Measurements from ENCODE around the gene MPHOSPH6. TPM values are rescaled to one million over a fixed set of nuclear protein-coding genes. Genes with fewer than 3 reads are reported as not detected.
A peak's percentile ranks its signal among the peaks of the same experiment; 100 is the strongest.

Gene MPHOSPH6
- total and polyA plus RNA-seq, 2 of the 8 experiments (the other 6 are each of a cell fraction or from before 2014, with no cell fraction given), result 19.7 to 32.9 TPM

DNA sequence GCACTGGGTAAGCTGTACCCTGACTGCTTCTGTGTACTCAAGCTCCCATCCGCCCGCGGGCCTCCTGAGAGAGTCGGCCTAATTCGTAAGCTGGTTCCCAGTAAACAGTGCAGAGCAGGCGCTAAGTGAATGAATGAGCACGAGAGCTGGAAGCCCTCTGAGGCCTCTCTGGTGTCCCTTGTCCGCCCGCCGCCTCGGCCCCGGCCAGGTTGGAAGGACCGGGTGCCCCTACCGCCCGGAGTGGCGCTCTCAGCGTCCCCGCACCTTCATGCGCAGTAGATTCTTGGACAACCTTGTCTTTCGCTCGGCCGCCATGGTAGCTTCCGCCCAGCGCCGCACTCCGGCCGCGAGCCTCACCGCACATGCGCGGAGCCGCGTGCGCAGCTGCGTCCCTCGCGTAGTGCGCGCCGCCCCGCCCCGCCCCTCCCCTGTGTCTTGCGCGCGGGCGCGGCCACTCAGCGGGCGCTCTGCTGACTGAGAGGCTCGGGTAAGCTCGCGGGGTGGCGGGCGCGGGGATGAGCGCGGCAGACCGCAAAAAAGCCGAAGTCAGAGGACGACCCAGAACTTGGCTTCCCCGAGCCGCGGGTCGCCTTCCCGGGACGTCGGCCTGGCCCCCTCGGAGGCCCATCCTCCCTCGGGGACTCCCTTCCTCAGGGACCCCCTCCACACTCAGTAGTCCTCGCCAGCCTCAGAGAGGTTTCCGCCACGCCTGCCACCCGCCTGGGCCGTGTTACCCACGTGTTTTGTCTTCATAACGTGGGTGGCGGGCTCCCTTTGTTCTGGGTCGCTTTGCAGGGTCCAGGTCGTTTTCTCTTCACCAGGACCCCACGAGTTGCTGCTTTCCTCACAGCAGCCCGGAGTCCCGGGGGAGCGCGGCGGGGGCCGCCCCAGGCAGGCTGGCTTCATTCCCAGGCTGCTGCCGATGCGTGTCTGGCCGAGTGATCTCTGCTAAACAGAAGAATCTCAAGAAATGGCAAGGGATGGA, at the start of gene MPHOSPH6 (continued):
- TF ChIP-seq, protein P1, sequence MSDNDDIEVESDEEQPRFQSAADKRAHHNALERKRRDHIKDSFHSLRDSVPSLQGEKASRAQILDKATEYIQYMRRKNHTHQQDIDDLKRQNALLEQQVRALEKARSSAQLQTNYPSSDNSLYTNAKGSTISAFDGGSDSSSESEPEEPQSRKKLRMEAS (IDR thresholded peaks at IDR 0.05), result peak; percentile 89
- TF ChIP-seq SIRT6 (IDR thresholded peaks at IDR 0.05; ENCODE audit: low read length) (no peak), FOSL1 (IDR thresholded peaks at IDR 0.05; ENCODE audit: insufficient read depth, low read depth, low read length) (peak; percentile 29; the same call in 1 of the 2 replicates), TAF7 (optimal IDR thresholded peaks at IDR 0.05; ENCODE audit: borderline replicate concordance, low read depth, low read length) (peak; percentile 29), CHD2 (IDR thresholded peaks at IDR 0.05; ENCODE audit: low read length) (no peak), EP300 (IDR thresholded peaks at IDR 0.05; ENCODE audit: borderline replicate concordance in 1 of 2, low read depth in 2 of 2, low read length in 2 of 2) (no peak), KDM1A (IDR thresholded peaks at IDR 0.05; ENCODE audit: borderline replicate concordance, low read length) (no peak), CBX8 (IDR thresholded peaks at IDR 0.05; ENCODE audit: borderline replicate concordance, low read depth, low read length) (no peak), EZH2 (IDR thresholded peaks at IDR 0.05; ENCODE audit: low read depth, low read length, severe bottlenecking) (no peak), CHD1 (IDR thresholded peaks at IDR 0.05; ENCODE audit: low read depth, low read length) (no peak), ZNF274 (IDR thresholded peaks at IDR 0.05; ENCODE audit: borderline replicate concordance, extremely low read depth, low read length) (no peak), POLR2AphosphoS5 (IDR thresholded peaks at IDR 0.05; ENCODE audit: low read depth, low read length) (peak; percentile 84), JUN (IDR thresholded peaks at IDR 0.05; ENCODE audit: low read depth, low read length) (no peak), KDM5A (IDR thresholded peaks at IDR 0.05; ENCODE audit: low read length) (no peak), RNF2 (IDR thresholded peaks at IDR 0.05; ENCODE audit: borderline replicate concordance, low read depth, low read length, missing control alignments, poor library complexity, severe bottlenecking) (peak; percentile 62), SIX5 (IDR thresholded peaks at IDR 0.05; ENCODE audit: low read depth, low read length) (no peak)
- TF ChIP-seq, protein P2, sequence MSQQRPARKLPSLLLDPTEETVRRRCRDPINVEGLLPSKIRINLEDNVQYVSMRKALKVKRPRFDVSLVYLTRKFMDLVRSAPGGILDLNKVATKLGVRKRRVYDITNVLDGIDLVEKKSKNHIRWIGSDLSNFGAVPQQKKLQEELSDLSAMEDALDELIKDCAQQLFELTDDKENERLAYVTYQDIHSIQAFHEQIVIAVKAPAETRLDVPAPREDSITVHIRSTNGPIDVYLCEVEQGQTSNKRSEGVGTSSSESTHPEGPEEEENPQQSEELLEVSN (IDR thresholded peaks at IDR 0.05), result peak; percentile 96
- TF ChIP-seq, protein P3, sequence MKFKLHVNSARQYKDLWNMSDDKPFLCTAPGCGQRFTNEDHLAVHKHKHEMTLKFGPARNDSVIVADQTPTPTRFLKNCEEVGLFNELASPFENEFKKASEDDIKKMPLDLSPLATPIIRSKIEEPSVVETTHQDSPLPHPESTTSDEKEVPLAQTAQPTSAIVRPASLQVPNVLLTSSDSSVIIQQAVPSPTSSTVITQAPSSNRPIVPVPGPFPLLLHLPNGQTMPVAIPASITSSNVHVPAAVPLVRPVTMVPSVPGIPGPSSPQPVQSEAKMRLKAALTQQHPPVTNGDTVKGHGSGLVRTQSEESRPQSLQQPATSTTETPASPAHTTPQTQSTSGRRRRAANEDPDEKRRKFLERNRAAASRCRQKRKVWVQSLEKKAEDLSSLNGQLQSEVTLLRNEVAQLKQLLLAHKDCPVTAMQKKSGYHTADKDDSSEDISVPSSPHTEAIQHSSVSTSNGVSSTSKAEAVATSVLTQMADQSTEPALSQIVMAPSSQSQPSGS (IDR thresholded peaks at IDR 0.05; ENCODE audit: low read length), result no peak
- TF ChIP-seq, protein P4, sequence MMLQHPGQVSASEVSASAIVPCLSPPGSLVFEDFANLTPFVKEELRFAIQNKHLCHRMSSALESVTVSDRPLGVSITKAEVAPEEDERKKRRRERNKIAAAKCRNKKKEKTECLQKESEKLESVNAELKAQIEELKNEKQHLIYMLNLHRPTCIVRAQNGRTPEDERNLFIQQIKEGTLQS (IDR thresholded peaks at IDR 0.05; ENCODE audit: insufficient read depth, low read depth, low read length), result no peak

Measured in H1 (cell line).